HepG2 (cell line): Measurements from ENCODE around the gene KCTD19. TPM values are rescaled to one million over a fixed set of nuclear protein-coding genes. Genes with fewer than 3 reads are reported as not detected.

Experiments
- ASH2L ChIP-seq: fragments of 300-600, 200-600 bp; sonication (generic); IDR thresholded peaks from 2 replicates; pipeline ENCODE4 v1.7.0; 2017; ENCODE audit warnings: low read depth, mild to moderate bottlenecking, moderate library complexity, mixed read lengths, low read length; ENCODE audit not compliant: insufficient read length
- FOXK1 ChIP-seq: sonication (generic); formaldehyde crosslinking; IDR thresholded peaks from 2 replicates; pipeline ENCODE4 v1.4.0; 2020; ENCODE audit warnings: low read depth, missing genetic modification reagents, borderline replicate concordance
- MLLT10 ChIP-seq: sonication (generic); formaldehyde crosslinking; IDR thresholded peaks from 2 replicates; pipeline ENCODE4 v1.4.0; 2020; ENCODE audit warnings: missing genetic modification reagents
- PHF20 ChIP-seq: sonication (generic); formaldehyde crosslinking; IDR thresholded peaks from 2 replicates; pipeline ENCODE4 v1.5.0; 2020; ENCODE audit warnings: mild to moderate bottlenecking, missing genetic modification reagents
- POLR2A ChIP-seq, 2 experiments: IDR thresholded peaks; 2 replicates each; pipeline ENCODE4 v1.6.1; 2011; ENCODE audit warnings: low read depth in 2 of 2, low read length in 2 of 2, mild to moderate bottlenecking in 1 of 2, moderate library complexity in 1 of 2; ENCODE audit not compliant: insufficient read depth in 1 of 2
- TCF12 ChIP-seq, 2 experiments: fragments of 450-650 bp in 1 of 2; sonication (generic) in 1 of 2; formaldehyde crosslinking in 1 of 2; IDR thresholded peaks; 2 replicates each; pipeline versions ENCODE4 v1.6.1 to v1.8.0; 2017 to 2022; ENCODE audit warnings: antibody characterized with exemption in 1 of 2, mild to moderate bottlenecking in 1 of 2, missing genetic modification reagents in 1 of 2, moderate library complexity in 1 of 2
- ZFP41 ChIP-seq: sonication (generic); formaldehyde crosslinking; IDR thresholded peaks from 2 replicates; pipeline ENCODE4 v1.4.0; 2020; ENCODE audit warnings: mild to moderate bottlenecking, missing genetic modification reagents, borderline replicate concordance
- polyA plus RNA-seq, 8 experiments: library from polyadenylated mRNA; depleted of rRNA in 3 of 8; stranded (reverse) in 7 of 8; unstranded in 1 of 8; fragments of >200 nt; fragmentation: Illumina TruSeq in 4 of 8; extraction: Trizol in 4 of 8; gene quantifications; 2 replicates each; pipeline versions ENCODE4 v1.2.1 to v1.2.3, GENCODE V29; 2011 to 2016; ENCODE audit warnings: low read depth in 4 of 8, missing spikeins in 1 of 8, mixed read lengths in 1 of 8; ENCODE audit not compliant: insufficient read depth in 1 of 8
- total RNA-seq, 5 experiments: library from RNA; depleted of rRNA; stranded (reverse); fragments of >200 nt; fragmentation: Illumina TruSeq; extraction: Trizol; gene quantifications; 2 replicates each; pipeline ENCODE4 v1.2.3, GENCODE V29; 2016; ENCODE audit warnings: low read depth in 1 of 5
- TF ChIP-seq, protein P1 (sequence below): sonication (generic); formaldehyde crosslinking; IDR thresholded peaks from 2 replicates; pipeline ENCODE4 v1.4.0; 2020; ENCODE audit warnings: missing genetic modification reagents
- TF ChIP-seq, protein P2 (sequence below): sonication (generic); formaldehyde crosslinking; IDR thresholded peaks from 2 replicates; pipeline ENCODE4 v1.9.0; 2021; ENCODE audit warnings: missing genetic modification reagents, borderline replicate concordance
- TF ChIP-seq, protein P3 (sequence below), 2 experiments: sonication (generic) in 1 of 2; formaldehyde crosslinking in 1 of 2; IDR thresholded peaks; 2 replicates each; pipeline versions ENCODE4 v1.5.1 to v1.6.1; 2011 to 2020; ENCODE audit warnings: borderline replicate concordance in 1 of 2, low read depth in 1 of 2, low read length in 1 of 2, mild to moderate bottlenecking in 1 of 2, missing genetic modification reagents in 1 of 2, moderate library complexity in 1 of 2
- TF ChIP-seq, protein P4 (sequence below): sonication (generic); formaldehyde crosslinking; IDR thresholded peaks from 2 replicates; pipeline ENCODE4 v1.5.0; 2020; ENCODE audit warnings: mild to moderate bottlenecking, missing genetic modification reagents, borderline replicate concordance
- TF ChIP-seq, protein P5 (sequence below): sonication (generic); formaldehyde crosslinking; IDR thresholded peaks from 2 replicates; pipeline ENCODE4 v1.5.0; 2020; ENCODE audit warnings: mild to moderate bottlenecking, missing genetic modification reagents

The KCTD19 gene
- total and polyA plus RNA-seq, 2 of the 13 experiments (the other 11 are each of a cell fraction or from before 2014, with no cell fraction given): not detected

DNA sequence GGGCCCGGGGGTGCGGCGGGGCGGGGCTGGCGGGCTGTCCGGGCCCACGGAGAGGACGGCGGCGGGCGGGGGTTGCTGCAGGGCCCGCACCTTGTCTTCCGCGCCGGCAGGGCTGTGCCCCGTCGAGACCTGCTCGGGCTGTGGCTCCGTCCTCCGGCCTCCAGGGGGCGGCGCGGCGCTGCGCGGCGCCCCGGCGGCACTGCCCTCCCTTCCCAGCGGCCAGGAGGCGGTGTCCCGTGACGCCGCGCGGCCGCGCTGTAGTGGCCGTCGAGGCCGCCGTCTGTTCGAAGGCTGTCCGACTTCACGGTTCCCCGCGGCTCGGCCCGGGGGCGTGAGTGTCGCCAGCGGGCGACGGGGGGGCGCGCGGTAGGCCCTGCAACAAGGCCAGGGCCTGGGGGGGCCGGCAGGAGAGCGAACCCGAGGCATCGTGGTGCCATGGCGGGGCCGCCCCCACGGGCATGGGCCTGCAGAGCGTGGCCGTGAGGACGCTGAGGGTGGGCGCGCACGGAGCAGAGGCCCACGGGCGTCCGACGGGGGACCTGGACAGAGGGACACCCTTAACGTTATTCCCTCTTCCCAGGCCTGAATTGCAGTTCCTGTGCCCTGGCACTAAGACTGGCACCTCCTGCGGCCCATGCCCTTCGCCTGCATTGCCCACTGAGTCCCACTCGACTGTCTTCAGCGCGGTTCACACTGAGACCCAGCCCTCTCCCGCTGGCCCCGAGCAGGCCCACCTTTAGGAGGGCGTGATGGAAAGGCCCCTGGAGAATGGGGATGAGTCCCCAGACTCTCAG lies 47.0 kb downstream of the KCTD19 start, which contains the start of gene PLEKHG4 (continued):
- no peak for TF ChIP-seq FOXK1
- TF ChIP-seq, protein P1, sequence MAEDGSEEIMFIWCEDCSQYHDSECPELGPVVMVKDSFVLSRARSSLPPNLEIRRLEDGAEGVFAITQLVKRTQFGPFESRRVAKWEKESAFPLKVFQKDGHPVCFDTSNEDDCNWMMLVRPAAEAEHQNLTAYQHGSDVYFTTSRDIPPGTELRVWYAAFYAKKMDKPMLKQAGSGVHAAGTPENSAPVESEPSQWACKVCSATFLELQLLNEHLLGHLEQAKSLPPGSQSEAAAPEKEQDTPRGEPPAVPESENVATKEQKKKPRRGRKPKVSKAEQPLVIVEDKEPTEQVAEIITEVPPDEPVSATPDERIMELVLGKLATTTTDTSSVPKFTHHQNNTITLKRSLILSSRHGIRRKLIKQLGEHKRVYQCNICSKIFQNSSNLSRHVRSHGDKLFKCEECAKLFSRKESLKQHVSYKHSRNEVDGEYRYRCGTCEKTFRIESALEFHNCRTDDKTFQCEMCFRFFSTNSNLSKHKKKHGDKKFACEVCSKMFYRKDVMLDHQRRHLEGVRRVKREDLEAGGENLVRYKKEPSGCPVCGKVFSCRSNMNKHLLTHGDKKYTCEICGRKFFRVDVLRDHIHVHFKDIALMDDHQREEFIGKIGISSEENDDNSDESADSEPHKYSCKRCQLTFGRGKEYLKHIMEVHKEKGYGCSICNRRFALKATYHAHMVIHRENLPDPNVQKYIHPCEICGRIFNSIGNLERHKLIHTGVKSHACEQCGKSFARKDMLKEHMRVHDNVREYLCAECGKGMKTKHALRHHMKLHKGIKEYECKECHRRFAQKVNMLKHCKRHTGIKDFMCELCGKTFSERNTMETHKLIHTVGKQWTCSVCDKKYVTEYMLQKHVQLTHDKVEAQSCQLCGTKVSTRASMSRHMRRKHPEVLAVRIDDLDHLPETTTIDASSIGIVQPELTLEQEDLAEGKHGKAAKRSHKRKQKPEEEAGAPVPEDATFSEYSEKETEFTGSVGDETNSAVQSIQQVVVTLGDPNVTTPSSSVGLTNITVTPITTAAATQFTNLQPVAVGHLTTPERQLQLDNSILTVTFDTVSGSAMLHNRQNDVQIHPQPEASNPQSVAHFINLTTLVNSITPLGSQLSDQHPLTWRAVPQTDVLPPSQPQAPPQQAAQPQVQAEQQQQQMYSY (CRISPR knock-in tag): no peak
- TF ChIP-seq, protein P2, sequence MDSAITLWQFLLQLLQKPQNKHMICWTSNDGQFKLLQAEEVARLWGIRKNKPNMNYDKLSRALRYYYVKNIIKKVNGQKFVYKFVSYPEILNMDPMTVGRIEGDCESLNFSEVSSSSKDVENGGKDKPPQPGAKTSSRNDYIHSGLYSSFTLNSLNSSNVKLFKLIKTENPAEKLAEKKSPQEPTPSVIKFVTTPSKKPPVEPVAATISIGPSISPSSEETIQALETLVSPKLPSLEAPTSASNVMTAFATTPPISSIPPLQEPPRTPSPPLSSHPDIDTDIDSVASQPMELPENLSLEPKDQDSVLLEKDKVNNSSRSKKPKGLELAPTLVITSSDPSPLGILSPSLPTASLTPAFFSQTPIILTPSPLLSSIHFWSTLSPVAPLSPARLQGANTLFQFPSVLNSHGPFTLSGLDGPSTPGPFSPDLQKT (CRISPR knock-in tag): 0 out of 2 replicates have a peak, but pooled peaks have one; percentile 11
- no peak for TF ChIP-seq TCF12 (IDR thresholded peaks at IDR 0.05)
- TF ChIP-seq TCF12 (CRISPR knock-in tag; IDR thresholded peaks at IDR 0.05): no peak
- peak; percentile 77 for TF ChIP-seq PHF20
- peak; percentile 40 to 77; a peak in 3 of 4 replicates for TF ChIP-seq POLR2A (IDR thresholded peaks at IDR 0.05; ENCODE audit: insufficient read depth in 1 of 2, low read depth in 2 of 2, low read length in 2 of 2)
- TF ChIP-seq, protein P3, sequence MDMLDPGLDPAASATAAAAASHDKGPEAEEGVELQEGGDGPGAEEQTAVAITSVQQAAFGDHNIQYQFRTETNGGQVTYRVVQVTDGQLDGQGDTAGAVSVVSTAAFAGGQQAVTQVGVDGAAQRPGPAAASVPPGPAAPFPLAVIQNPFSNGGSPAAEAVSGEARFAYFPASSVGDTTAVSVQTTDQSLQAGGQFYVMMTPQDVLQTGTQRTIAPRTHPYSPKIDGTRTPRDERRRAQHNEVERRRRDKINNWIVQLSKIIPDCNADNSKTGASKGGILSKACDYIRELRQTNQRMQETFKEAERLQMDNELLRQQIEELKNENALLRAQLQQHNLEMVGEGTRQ (IDR thresholded peaks at IDR 0.05; ENCODE audit: low read depth, low read length): 0 out of 2 replicates have a peak, but pooled peaks have one; percentile 14
- TF ChIP-seq, protein P3 (CRISPR knock-in tag; IDR thresholded peaks at IDR 0.05; ENCODE audit: borderline replicate concordance): no peak
- TF ChIP-seq MLLT10 (CRISPR knock-in tag): no peak
- no peak for TF ChIP-seq ZFP41
- TF ChIP-seq ASH2L: no peak
- TF ChIP-seq, protein P4, sequence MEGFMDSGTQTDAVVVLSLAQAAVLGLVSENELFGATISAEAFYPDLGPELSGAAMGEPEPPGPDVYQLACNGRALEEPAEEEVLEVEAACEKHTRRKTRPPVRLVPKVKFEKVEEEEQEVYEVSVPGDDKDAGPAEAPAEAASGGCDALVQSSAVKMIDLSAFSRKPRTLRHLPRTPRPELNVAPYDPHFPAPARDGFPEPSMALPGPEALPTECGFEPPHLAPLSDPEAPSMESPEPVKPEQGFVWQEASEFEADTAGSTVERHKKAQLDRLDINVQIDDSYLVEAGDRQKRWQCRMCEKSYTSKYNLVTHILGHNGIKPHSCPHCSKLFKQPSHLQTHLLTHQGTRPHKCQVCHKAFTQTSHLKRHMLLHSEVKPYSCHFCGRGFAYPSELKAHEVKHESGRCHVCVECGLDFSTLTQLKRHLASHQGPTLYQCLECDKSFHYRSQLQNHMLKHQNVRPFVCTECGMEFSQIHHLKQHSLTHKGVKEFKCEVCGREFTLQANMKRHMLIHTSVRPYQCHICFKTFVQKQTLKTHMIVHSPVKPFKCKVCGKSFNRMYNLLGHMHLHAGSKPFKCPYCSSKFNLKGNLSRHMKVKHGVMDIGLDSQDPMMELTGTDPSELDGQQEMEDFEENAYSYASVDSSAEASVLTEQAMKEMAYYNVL (CRISPR knock-in tag): no peak
- TF ChIP-seq, protein P5, sequence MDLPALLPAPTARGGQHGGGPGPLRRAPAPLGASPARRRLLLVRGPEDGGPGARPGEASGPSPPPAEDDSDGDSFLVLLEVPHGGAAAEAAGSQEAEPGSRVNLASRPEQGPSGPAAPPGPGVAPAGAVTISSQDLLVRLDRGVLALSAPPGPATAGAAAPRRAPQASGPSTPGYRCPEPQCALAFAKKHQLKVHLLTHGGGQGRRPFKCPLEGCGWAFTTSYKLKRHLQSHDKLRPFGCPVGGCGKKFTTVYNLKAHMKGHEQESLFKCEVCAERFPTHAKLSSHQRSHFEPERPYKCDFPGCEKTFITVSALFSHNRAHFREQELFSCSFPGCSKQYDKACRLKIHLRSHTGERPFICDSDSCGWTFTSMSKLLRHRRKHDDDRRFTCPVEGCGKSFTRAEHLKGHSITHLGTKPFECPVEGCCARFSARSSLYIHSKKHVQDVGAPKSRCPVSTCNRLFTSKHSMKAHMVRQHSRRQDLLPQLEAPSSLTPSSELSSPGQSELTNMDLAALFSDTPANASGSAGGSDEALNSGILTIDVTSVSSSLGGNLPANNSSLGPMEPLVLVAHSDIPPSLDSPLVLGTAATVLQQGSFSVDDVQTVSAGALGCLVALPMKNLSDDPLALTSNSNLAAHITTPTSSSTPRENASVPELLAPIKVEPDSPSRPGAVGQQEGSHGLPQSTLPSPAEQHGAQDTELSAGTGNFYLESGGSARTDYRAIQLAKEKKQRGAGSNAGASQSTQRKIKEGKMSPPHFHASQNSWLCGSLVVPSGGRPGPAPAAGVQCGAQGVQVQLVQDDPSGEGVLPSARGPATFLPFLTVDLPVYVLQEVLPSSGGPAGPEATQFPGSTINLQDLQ (CRISPR knock-in tag): peak; percentile 84
